B cell (primary cell): ENCODE data around the gene ASTN2.

ENCODE experiments used
- EZH2 ChIP-seq: IDR thresholded peaks from 2 replicates; pipeline ENCODE4 v1.6.1; 2012; ENCODE audit warnings: borderline replicate concordance, low read depth, mild to moderate bottlenecking, moderate library complexity, low read length; ENCODE audit not compliant: insufficient read depth, poor library complexity, severe bottlenecking
- TF ChIP-seq, protein P1 (sequence below): fragments of 200-600 bp; IDR thresholded peaks from one replicate; pipeline ENCODE4 v1.8.0; 2022; ENCODE audit warnings: antibody characterized with exemption, mild to moderate bottlenecking

- TF ChIP-seq, protein P1, sequence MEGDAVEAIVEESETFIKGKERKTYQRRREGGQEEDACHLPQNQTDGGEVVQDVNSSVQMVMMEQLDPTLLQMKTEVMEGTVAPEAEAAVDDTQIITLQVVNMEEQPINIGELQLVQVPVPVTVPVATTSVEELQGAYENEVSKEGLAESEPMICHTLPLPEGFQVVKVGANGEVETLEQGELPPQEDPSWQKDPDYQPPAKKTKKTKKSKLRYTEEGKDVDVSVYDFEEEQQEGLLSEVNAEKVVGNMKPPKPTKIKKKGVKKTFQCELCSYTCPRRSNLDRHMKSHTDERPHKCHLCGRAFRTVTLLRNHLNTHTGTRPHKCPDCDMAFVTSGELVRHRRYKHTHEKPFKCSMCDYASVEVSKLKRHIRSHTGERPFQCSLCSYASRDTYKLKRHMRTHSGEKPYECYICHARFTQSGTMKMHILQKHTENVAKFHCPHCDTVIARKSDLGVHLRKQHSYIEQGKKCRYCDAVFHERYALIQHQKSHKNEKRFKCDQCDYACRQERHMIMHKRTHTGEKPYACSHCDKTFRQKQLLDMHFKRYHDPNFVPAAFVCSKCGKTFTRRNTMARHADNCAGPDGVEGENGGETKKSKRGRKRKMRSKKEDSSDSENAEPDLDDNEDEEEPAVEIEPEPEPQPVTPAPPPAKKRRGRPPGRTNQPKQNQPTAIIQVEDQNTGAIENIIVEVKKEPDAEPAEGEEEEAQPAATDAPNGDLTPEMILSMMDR: no peak
- TF ChIP-seq EZH2: no peak
Observed at GRCh38 chr9:116689486-116690032, 725.3 kb downstream of the ASTN2 start.
